Stimulated activated CD8-positive, alpha-beta memory T cell treated with anti-CD3 and anti-CD28 coated beads, Interleukin-7, amount 100 ng/mL, for 1 hour (primary cell): Measurements from ENCODE around the gene RNF7.
"Not testable (repeated sequence)": the region's sequence is repeated elsewhere in the genome, so short reads cannot be mapped to it uniquely, and the experiment has no call there.

Experiments
- DNase-seq, 2 donors: peaks; one replicate each; pipeline ENCODE4 v3.0.0-alpha.2; 2020; ENCODE audit warnings: low read depth in 2 of 2

Gene RNF7

GRCh38 chr3:141738022-141738890 is at the start of gene RNF7:
TSS of gene RNF7 (plus strand) at chr3:141738298. CDS start at chr3:141738342, 44 bp downstream.
- peak; percentile 91 to 97 for DNase-seq

GRCh38 chr3:141690431-141691072 is 47.5 kb upstream of the RNF7 start:
- DNase-seq, result no peak

- DNase-seq, result not testable (repeated sequence)
These were observed 46.6 kb upstream of the RNF7 start for GRCh38 chr3:141691471-141691870.

GRCh38 chr3:141692973-141693372 is 45.1 kb upstream of the RNF7 start:
- not testable (repeated sequence) for DNase-seq

GRCh38 chr3:141699324-141699723 is 38.8 kb upstream of the RNF7 start:
- DNase-seq, result no peak

GRCh38 chr3:141699897-141700296 is 38.2 kb upstream of the RNF7 start:
- DNase-seq, result no peak

GRCh38 chr3:141703367-141703766 is 34.7 kb upstream of the RNF7 start:
- not testable (repeated sequence) for DNase-seq

GRCh38 chr3:141707741-141708203 is 30.3 kb upstream of the RNF7 start:
- DNase-seq, result no peak

GRCh38 chr3:141708367-141708766 is 29.7 kb upstream of the RNF7 start:
- no peak for DNase-seq

- DNase-seq, result no peak
These were observed 28.9 kb upstream of the RNF7 start for GRCh38 chr3:141709126-141709770.

- DNase-seq, result no peak
These were observed 28.0 kb upstream of the RNF7 start for GRCh38 chr3:141710121-141710520.

- DNase-seq, result no peak
These were observed 27.0 kb upstream of the RNF7 start for GRCh38 chr3:141710888-141711616.

GRCh38 chr3:141714671-141715070 is 23.4 kb upstream of the RNF7 start:
- DNase-seq, result no peak

GRCh38 chr3:141722081-141722480 is 16.0 kb upstream of the RNF7 start:
- DNase-seq, result no peak

- no peak for DNase-seq
These were observed 15.4 kb upstream of the RNF7 start for GRCh38 chr3:141722648-141723047.

GRCh38 chr3:141723255-141723654 is 14.8 kb upstream of the RNF7 start:
- no peak for DNase-seq

- DNase-seq, result no peak
These were observed 13.9 kb upstream of the RNF7 start for GRCh38 chr3:141724186-141724585.

GRCh38 chr3:141725036-141725435 is 13.1 kb upstream of the RNF7 start:
- DNase-seq, result no peak

- no peak for DNase-seq
These were observed 11.6 kb upstream of the RNF7 start for GRCh38 chr3:141726483-141726882.

GRCh38 chr3:141728355-141728892 is 9.7 kb upstream of the RNF7 start:
- no peak for DNase-seq

GRCh38 chr3:141729240-141729639 is 8.9 kb upstream of the RNF7 start:
- DNase-seq, result no peak

GRCh38 chr3:141735176-141735575 is 2.9 kb upstream of the RNF7 start:
- no peak for DNase-seq
